ENCODE data around the gene EYA2. TPM values are rescaled to one million over a fixed set of nuclear protein-coding genes. Genes with fewer than 3 reads are reported as not detected.
A peak's percentile ranks its signal among the peaks of the same experiment; 100 is the strongest.

The EYA2 gene
- total RNA-seq, 1 experiment from 2014 or later = 0.74 TPM

- Histone ChIP-seq H4K5ac (ENCODE audit: insufficient read length, low read depth, low read length) (no peak overlapping the region), H3K4me1 (ENCODE audit: insufficient read depth, low read length) (no peaks in the 10 kb centered on the region), H2AK5ac (ENCODE audit: insufficient read length, low read length) (no peak overlapping the region), H2BK20ac (ENCODE audit: low read depth, low read length, poor library complexity, severe bottlenecking) (no peak overlapping the region), H3K23ac (ENCODE audit: insufficient read length, low read depth, low read length) (no peak overlapping the region), H3K4ac (ENCODE audit: low read depth, low read length) (no peak overlapping the region), H4K91ac (ENCODE audit: insufficient read length, low read depth, low read length) (no peak overlapping the region), H3K9ac (ENCODE audit: extremely low read depth, insufficient read length, low read length) (no peak overlapping the region), H3K18ac (ENCODE audit: insufficient read length, low read depth, low read length) (no peak overlapping the region), H2BK12ac (ENCODE audit: insufficient read length, low read depth, low read length) (no peak overlapping the region), H4K8ac (replicated peaks; ENCODE audit: insufficient read length, low read depth, low read length) (no peak overlapping the region), H3T11ph (ENCODE audit: low read length) (no peak overlapping the region), H3K14ac (ENCODE audit: insufficient read depth, low read length) (no peak overlapping the region), H2BK5ac (ENCODE audit: insufficient read length, low read length) (no peak overlapping the region), H2BK15ac (ENCODE audit: low read depth, low read length) (no peak overlapping the region), H3K79me2 (ENCODE audit: insufficient read depth, low read length) (no peaks in the 10 kb centered on the region), H3K9me3 (ENCODE audit: control insufficient read depth, low read depth, low read length) (no peaks in the 10 kb centered on the region), H3K79me1 (ENCODE audit: insufficient read depth, low read depth, low read length, poor library complexity, severe bottlenecking) (no peaks in the 10 kb centered on the region), H3K27ac (ENCODE audit: insufficient read length, low read depth, low read length) (no peak overlapping the region), H2BK120ac (ENCODE audit: low read depth, low read length, poor library complexity, severe bottlenecking) (no peak overlapping the region), H2AFZ (ENCODE audit: low read length) (peak overlapping the region; percentile 54), H3K4me2 (ENCODE audit: insufficient read depth, insufficient read length, low read length) (no peak overlapping the region), H3K27me3 (ENCODE audit: insufficient read depth, low read length) (no peaks in the 10 kb centered on the region), H3K56ac (ENCODE audit: insufficient read length, low read depth, low read length) (no peak overlapping the region), H3K23me2 (ENCODE audit: insufficient read length, low read depth, low read length, poor library complexity, severe bottlenecking) (no peaks in the 10 kb centered on the region), H4K20me1 (ENCODE audit: control insufficient read depth, insufficient read depth, insufficient read length) (no peaks in the 10 kb centered on the region)
- no CpG with 5 or more reads among the region's 13 CpGs for WGBS (ENCODE audit: extremely low coverage, insufficient read length, low lambda C conversion rate)
- H3K9me3 Mint-ChIP-seq = peaks cover 5 to 9% of the 10 kb centered on the region in 2 experiments
- H3K4me3 Mint-ChIP-seq = no peak overlapping the region
- peaks cover 1% of the 10 kb centered on the region; the same call in 1 of the 2 replicates for H3K27me3 Mint-ChIP-seq (ENCODE audit: low read depth)
- peaks cover 0 to 5% (median 3%) of the 10 kb centered on the region in 3 experiments; a peak in 2 of 7 replicates for H3K36me3 Mint-ChIP-seq (ENCODE audit: insufficient read depth in 1 of 3, low read depth in 3 of 3)
- peaks cover 11 to 12% of the 10 kb centered on the region in 2 experiments for H3K4me1 Mint-ChIP-seq
- TF ChIP-seq CTCF (conservative IDR thresholded peaks at IDR 0.05) = no peak
- no peak overlapping the region for H3K27ac Mint-ChIP-seq
- no peak for DNase-seq
Measured at GRCh38 chr20:46872328-46873211, 22.1 kb upstream of the EYA2 start.
